GM18907 (cell line): ENCODE measurements around the gene PITPNC1.
"Not testable (repeated sequence)": the region's sequence is repeated elsewhere in the genome, so short reads cannot be mapped to it uniquely, and the experiment has no call there.

Source experiments
- ATAC-seq: cut with Tn5 transposase; IDR thresholded peaks from one replicate; pipeline ENCODE4 v1.9.1; 2021; ENCODE audit warnings: mild to moderate bottlenecking, moderate library complexity; ENCODE audit not compliant: unreplicated experiment

Gene PITPNC1

DNA sequence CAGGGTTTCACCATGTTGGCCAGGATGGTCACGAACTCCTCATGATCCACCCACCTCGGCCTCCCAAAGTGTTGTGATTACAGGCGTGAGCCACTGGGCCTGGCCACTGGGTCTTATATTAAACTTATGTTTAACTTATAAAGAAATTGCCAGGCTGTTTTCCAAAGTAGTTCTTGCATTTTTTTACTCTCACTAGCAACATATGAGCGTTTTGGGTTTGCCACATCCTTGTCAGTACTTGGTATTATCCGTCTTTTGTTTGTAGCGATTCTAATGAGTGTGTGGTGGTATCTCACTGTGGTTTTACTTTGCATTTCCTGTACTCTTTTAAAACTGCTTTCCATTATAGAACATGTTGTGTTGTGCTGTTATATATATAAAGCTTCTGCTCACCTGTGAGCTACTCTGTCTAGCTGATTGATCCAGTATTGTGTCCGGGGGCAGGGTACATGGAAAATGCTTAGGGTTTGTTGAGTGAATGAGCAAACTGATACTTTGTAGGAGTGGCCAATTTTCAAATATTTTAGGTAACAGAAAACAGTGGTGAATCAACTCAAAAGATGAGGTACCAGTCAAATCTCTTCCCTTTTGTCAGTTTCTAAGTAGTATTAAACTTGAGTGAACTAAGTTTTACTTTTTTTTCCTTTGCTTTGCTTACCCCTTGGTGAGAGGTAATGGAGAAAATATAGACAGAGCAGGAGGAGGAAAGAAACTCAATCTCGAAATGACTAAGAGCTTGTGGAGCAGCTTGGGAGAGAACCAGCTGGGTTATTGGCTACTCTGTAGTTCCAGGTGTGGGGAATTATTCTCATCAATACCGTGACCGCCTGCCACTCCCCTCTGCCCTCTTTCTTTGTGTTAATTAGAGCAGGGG lies 75.8 kb downstream of the PITPNC1 start:
- ATAC-seq: no peak

DNA sequence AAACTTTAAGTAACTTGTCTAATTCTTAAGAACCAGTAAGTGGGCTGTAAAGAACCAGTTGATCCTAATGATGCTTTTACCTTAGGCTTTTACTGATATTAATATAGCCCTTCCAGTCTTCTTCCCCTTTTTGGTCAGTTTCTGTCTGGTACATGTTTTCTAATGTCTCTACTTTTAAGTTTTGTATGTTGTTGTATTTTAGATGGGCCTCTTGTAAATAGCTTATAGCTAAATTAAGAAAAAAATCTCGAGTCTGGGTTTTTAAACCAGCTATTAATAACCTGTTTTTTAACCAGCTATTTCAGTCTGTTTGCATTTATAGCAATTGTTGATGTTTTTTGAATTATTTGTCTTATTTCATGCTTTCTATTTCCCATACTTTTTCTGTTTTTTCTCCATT lies 79.0 kb downstream of the PITPNC1 start:
- ATAC-seq: no peak

- no peak for ATAC-seq
These were observed 79.8 kb downstream of the PITPNC1 start for GRCh38 chr17:67456889-67457288.

DNA sequence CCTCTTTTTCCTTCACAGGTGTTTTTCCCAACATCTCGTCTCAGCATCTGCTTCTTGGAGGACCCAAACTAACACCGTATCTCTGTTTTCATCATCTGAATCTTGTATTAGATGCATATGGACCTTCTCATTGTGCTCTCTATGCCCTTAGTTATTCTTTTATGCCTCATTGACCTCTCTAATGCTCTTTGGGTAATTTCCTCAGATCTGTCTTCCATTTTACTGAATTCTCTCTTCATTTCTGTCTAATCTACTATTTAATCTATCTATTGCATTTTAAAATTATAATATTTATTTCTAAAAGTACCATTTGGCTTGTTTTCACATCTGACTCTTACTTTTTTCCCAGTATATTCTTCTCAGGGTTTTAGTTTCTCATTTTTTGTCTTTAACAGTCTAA lies 81.1 kb downstream of the PITPNC1 start:
- no peak for ATAC-seq

DNA sequence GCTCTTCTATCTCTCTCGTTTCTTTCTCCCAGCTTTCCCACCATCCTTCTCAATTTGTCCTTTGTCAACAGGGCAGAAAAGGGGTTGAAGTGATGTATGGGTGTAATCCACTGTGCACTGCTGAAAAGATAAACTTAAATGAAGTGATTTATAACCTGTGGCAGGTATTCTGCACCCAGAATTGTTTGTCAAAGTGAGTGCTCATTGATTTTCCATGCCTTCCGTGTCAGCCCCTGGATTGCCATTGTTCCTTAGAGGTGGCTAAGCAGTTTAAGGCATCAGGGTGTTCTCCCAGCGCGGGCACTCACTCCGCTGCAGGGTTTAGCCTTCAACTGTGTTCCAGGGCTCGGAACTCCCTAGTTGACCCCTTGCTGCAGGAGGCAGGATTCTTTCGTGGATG lies 82.9 kb downstream of the PITPNC1 start:
- no peak for ATAC-seq

DNA sequence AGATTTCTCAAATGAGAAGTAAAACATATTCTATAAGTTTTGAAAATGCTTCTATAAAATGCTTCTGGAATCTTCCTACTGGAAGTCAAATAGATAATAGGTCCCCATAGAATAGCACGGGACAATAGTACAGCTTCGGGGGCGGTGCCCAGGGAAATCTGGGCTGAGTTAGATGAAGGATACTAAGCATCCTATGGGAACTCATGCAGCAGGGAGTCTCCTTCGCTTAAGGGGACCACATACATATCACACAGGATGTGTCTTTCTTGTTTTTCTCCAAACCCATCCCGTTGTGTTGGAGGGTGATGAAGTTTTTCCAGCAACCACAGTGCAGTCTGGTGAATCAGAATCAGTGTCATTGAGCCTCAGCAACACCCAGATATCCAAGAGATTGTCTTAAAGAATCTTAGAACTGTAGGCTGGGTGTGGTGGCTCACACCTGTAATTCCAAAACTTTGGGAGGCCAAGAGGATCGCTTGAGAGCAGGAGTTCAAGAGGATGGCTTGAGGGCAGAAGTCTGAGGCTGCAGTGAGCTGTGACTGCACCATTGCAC lies 84.2 kb downstream of the PITPNC1 start:
- ATAC-seq: no peak

DNA sequence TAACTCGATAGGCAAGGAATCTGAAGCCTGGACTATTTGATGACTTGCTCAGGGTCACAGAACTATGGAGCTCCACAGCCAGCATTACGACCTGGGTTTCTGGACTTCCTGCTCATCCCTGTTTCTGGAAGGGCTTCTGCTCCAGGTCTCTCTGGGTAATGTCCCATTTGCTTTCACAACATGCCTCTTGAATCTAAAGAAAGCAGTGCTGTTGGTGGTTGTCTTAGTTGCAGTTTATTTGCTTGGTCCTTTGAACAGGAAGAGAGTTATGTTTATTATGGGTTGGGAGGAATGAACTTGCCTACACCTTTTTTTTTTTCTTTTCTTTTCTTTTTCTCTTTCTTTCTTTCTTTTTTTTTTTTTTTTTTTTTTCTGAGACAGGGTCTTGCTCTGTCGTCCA lies 84.8 kb downstream of the PITPNC1 start:
- ATAC-seq: no peak

DNA sequence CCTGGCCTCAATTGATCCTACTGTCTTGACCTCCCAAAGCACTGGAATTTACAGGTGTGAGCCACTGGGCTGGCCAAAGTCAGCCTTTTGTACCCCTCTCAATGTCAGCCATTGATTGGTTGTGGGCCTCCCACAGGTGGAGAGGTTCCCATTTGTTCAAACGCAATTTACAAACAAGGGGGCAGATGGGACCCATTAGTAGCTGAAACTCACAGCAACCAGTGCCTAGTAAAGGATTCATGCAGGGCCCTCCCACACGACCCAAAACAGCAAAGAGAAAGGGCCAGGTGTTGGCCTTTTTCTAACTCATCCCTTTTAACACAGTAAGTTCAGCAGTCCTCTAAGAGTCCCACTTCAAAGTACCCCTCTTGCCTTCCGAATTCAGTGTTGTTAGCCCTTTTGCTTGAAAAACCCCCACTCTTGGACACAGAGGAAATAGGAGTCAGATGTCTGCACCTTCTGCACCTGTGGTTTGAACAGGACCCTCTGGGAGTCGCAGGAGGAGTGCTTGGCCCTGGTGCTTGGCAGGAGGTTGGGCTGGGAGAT lies 89.2 kb downstream of the PITPNC1 start:
- ATAC-seq: no peak

GRCh38 chr17:67467500-67468455 lies 90.7 kb downstream of the PITPNC1 start:
- ATAC-seq: no peak

DNA sequence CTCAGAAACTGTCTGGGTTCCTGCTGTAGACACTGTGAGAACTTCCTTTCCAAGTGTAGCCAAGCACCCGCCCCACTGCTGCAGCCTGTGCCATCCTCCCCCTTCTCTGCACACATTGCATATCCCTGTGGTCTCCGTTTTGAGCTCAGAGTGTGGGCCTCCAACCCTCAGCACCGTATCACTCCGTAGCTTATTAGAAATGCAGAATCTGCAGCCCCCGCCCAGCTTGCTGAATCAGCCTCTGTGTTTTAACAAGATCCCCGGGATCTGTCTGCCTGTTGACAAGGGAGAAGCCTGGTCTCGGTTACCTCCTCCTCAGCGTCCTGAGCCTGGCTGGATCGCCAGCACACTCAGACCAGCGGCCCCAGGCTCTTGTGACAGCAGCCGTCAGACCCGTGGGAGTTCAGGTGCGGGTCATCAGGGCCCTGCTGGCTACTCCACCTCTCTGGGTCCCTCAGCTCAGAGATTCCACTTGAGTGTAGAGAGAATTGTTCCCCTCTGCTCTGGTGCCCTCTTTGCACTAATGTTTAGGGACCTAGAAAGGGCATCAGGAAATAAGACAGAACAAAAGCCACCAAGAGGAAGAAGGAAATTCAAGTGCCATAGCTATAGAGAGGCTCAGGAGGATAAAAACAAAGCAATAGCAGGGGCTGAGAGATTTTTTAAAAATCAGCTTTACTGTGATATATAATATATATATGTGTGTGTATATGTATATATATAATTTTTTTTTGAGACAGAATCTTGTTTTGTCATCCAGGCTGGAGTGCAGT lies 92.3 kb downstream of the PITPNC1 start:
- no peak for ATAC-seq

DNA sequence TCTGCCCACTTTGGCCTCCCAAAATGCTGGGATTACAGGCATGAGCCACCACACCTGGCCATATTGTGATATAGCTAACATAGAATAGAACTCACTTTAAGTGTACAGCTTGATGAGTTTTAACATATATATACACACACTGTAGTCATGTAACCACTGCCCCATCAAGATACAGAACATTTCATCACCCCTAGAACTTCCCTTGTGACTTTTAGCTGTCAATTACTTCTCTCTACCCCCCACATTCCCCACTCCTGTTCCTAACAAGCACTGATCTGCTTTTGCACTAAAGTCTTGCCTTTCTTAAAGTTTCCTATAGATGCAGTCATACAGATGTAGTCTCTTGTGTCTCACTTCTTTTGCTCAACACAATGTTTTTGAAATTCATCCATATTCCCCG lies 93.1 kb downstream of the PITPNC1 start:
- no peak for ATAC-seq

DNA sequence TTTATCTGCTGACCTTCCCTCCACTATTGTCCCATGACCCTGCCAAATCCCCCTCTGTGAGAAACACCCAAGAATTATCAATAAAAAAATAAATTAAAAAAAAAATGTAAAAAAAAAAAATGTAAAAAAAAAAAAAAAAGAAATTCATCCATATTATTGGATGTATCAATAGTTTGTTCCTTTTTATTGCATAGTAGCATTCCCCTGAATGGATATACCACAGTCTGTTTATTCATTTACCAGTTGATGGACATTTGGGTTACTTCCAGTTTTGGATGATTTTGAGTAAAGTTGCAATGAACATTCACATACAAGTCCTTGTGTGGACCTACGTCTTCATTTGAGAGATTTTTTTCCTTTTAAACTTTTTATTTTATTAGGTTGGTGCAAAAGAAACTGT lies 94.0 kb downstream of the PITPNC1 start:
- no peak for ATAC-seq

- not testable (repeated sequence) for ATAC-seq
These were observed 95.5 kb downstream of the PITPNC1 start for GRCh38 chr17:67472606-67473005.

DNA sequence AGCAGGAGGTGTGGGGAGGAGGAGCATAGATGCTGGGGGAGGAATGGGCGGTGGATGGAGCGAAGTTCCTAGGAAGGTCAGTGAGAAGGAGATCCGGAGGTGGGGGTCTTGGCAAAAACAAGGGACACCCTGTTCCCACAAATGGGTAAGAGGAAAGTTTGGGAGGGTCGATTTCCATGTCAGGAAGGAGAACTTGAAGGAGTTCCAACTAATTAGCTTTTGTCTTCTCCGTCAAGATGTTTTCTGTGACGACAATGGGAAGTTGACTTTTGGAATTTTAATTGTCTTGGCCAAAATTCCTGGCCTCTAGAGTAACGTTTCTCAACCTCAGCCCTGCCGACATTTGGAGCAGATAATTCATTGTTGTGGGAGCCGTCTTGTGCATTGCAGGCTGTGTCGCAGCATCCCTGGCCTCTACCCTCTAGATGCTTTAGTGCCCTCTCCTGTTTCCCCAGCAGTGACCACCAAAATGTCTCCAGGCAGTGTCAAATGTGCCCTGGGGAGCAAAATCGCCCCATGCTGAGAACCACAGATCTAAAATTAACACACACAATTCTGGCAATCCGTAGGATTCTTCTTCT lies 97.1 kb downstream of the PITPNC1 start:
- no peak for ATAC-seq

DNA sequence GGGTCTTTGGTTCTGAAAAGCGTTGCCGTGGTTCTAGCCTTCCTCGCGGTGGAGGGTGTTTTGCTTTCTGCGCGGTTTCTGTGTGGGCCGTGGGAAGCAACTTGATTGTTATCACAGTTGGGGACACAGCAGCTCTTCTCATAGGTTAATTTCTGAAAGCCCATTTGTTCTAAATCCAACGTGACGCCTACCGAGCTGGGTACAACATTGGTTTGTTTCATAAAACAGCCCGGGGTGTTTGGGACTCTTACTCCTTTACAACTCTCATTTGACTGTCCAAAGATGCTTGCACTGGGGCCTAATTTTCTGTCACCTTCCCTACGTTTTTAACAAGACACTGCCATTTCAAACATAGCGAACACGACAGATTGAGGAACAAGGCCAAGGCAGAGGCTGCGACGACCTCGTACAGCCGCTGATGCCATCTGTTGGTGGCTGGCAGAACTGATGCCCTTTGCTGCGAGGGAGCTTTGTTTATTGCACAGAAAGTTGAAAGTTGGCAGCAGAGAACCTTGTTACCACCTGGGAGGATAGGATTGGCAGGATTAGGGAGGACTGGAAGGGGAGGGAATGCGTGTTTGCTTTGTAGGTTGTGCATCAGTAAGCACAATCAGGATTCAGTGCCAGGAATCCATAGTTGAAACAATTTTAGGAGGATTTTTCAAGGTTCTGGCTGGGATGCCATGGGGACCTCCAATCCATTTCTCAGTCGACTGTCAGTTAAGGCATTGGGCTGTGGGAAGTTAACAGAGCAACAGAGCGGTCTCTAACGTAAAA lies 98.3 kb downstream of the PITPNC1 start:
- ATAC-seq: peak; percentile 77

DNA sequence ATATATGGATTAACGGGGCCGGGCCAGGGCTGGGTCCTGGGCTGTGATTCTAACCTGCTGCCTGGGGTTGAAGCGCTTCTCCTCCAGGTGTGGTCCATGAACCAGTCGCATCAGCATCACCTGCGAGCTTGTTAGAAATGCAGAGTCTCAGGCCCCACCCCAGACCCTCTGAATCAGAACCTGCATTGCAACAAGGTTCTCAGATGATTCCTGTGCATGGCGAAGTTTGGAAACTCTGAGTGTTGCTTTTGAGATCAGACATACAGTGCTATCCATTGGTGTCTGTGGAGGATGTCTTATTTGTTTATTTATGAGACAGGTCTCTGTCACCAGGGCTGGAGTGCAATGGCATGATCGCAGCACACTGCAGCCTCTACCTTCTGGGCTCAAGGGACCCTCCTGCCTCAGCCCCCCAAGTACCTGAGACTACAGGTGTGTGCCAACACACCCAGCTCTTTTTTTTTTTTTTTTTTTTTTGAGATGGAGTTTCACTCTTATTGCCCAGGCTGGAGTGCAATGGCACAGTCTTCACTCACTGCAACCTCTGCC lies 99.8 kb downstream of the PITPNC1 start:
- no peak for ATAC-seq

GRCh38 chr17:67477687-67478086 lies 100.6 kb downstream of the PITPNC1 start:
- no peak for ATAC-seq

DNA sequence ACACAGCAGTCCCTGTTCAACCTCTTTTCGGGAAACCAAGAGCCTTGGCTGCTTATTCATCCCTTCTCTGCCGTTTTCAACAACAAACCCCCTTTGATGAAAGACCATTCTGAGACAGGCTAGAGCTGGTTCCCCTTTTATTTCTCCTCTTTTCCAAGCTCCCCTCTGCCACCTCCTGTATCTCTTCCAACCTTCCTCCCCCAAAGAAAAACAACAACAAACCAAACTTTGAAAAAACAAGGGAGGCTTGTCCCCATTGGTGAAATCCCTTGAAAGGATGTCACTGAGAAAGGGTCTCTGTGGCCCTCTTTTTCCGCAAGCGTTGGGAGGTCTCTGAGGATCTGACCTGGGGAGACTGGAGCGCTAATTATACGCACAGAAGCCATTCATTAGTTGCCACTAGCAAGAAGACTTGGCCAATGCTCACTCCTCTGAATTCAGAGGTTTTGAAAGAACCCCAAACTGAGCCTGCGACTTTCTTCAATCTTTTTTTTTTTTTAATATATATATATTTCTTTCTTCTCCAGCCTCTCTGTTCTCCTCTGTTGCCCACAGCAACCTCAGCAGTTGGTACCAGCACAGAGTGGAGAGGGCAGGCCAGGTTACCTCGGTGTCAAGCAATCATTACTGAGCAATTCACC lies 101.4 kb downstream of the PITPNC1 start:
- no peak for ATAC-seq

DNA sequence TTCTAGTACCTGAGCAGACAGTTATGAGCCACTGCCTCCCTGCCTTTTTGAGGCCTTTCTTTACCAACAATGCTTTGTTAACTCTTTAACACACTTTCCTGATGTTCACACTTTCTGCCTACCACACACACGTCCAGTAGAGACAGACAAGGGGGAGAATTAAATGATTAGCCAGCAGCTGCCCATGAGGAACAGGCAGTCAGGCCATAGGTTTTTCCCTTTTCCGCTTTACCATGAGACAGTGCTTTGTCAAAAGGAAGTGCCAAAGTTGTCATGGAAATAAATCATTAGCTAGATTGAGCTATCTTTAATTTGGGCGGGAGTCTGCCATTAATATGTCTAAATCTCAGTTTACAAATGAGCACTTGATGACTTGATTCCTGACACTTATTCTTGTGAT lies 102.1 kb downstream of the PITPNC1 start:
- no peak for ATAC-seq
